ENCODE data around the gene PPP1R7.
"Not testable (repeated sequence)": the region's sequence is repeated elsewhere in the genome, so short reads cannot be mapped to it uniquely, and the experiment has no call there.

Gene PPP1R7

GRCh38 chr2:241149925-241150659 is at the start of gene PPP1R7:
Gene PPP1R7, plus strand, starts transcription at chr2:241150467. Its CDS starts 29 bp downstream, at chr2:241150496.
- DNase-seq (ENCODE audit: low read depth): peak; percentile 80

GRCh38 chr2:241102239-241102803 is 47.9 kb upstream of the PPP1R7 start, which contains the start of gene MTERF4:
Gene MTERF4, minus strand, starts transcription at chr2:241102287. Its CDS starts 14 bp downstream, at chr2:241102273.
- DNase-seq (ENCODE audit: low read depth): peak; percentile 47

- no peak for DNase-seq (ENCODE audit: low read depth)
Observed at GRCh38 chr2:241103176-241103595, 47.1 kb upstream of the PPP1R7 start.

- not testable (repeated sequence) for DNase-seq (ENCODE audit: low read depth)
Observed at GRCh38 chr2:241104611-241105010, 45.7 kb upstream of the PPP1R7 start.

GRCh38 chr2:241105641-241106040 is 44.6 kb upstream of the PPP1R7 start:
- no peak for DNase-seq (ENCODE audit: low read depth)

GRCh38 chr2:241107031-241107783 is 43.1 kb upstream of the PPP1R7 start:
- no peak for DNase-seq (ENCODE audit: low read depth)

GRCh38 chr2:241108271-241109209 is 41.7 kb upstream of the PPP1R7 start:
- no peak for DNase-seq (ENCODE audit: low read depth)

- no peak for DNase-seq (ENCODE audit: low read depth)
Observed at GRCh38 chr2:241109210-241110088, 40.8 kb upstream of the PPP1R7 start.

GRCh38 chr2:241110089-241110606 is 40.1 kb upstream of the PPP1R7 start:
- no peak for DNase-seq (ENCODE audit: low read depth)

- DNase-seq (ENCODE audit: low read depth): no peak
Observed at GRCh38 chr2:241110607-241111439, 39.4 kb upstream of the PPP1R7 start.

- no peak for DNase-seq (ENCODE audit: low read depth)
Observed at GRCh38 chr2:241111440-241111805, 38.8 kb upstream of the PPP1R7 start.

GRCh38 chr2:241112046-241112445 is 38.2 kb upstream of the PPP1R7 start:
- no peak for DNase-seq (ENCODE audit: low read depth)

GRCh38 chr2:241112592-241112991 is 37.7 kb upstream of the PPP1R7 start:
- no peak for DNase-seq (ENCODE audit: low read depth)

- no peak for DNase-seq (ENCODE audit: low read depth)
Observed at GRCh38 chr2:241114836-241115235, 35.4 kb upstream of the PPP1R7 start.

- DNase-seq (ENCODE audit: low read depth): no peak
Observed at GRCh38 chr2:241115361-241115760, 34.9 kb upstream of the PPP1R7 start.

GRCh38 chr2:241116606-241117560 is 33.4 kb upstream of the PPP1R7 start:
- no peak for DNase-seq (ENCODE audit: low read depth)

GRCh38 chr2:241118737-241119505 is 31.3 kb upstream of the PPP1R7 start:
- no peak for DNase-seq (ENCODE audit: low read depth)

GRCh38 chr2:241120440-241120839 is 29.8 kb upstream of the PPP1R7 start:
- no peak for DNase-seq (ENCODE audit: low read depth)
